Hepatocyte (in vitro differentiated cells): ENCODE measurements around the gene TUBB2B.

Experiments used
- CTCF ChIP-seq: fragments of 200-600 bp; sonication (generic); IDR thresholded peaks from 2 replicates; pipeline ENCODE4 v1.5.1; 2016; ENCODE audit warnings: antibody characterized with exemption, mild to moderate bottlenecking; ENCODE audit not compliant: poor library complexity
- EZH2 ChIP-seq: fragments of 200-600 bp; sonication (generic); IDR thresholded peaks from 2 replicates; pipeline ENCODE4 v1.6.1; 2016; ENCODE audit warnings: antibody characterized with exemption, mild to moderate bottlenecking, borderline replicate concordance

GRCh38 chr6:3251462-3252314 is 24.2 kb upstream of the TUBB2B start:
- TF ChIP-seq CTCF (peak; percentile 92), EZH2 (no peak)
